ENCODE data around the gene PACSIN1.

PACSIN1 gene

DNA sequence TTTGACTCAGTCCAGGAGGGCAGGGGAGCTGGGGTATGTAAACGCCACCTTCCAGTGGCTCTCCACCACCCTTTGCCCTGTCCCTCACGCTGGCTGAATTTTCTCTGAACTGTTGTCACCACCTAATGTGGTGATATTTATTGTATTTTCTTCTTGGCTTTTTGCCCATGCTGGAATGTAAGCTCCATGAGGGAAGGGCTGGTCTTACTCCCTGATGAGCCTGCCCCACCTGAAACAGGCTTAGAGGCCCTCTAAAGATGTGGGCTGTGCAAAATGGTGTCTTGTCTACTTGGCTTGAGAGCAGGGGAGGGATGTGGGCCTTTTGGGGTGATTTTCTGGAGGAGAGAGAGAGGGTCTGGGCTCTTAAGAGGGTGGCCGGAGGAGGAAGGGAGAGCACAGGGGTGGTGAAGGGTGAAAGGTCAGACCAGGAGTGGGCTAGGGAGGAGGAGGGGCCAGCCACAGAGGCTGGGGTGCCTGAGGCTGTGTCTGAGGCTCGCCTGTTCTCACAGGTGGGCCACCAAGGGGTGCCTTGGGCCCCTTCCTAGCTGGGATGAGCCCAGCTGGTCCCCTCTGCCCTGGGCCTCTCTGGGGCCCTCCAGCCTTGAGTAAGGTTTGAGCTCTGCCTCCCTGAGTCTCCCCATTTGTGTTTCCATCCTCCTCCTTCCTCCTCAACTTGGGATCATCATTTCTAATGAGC, 52.9 kb downstream of the PACSIN1 start:
- TF ChIP-seq, protein P1, sequence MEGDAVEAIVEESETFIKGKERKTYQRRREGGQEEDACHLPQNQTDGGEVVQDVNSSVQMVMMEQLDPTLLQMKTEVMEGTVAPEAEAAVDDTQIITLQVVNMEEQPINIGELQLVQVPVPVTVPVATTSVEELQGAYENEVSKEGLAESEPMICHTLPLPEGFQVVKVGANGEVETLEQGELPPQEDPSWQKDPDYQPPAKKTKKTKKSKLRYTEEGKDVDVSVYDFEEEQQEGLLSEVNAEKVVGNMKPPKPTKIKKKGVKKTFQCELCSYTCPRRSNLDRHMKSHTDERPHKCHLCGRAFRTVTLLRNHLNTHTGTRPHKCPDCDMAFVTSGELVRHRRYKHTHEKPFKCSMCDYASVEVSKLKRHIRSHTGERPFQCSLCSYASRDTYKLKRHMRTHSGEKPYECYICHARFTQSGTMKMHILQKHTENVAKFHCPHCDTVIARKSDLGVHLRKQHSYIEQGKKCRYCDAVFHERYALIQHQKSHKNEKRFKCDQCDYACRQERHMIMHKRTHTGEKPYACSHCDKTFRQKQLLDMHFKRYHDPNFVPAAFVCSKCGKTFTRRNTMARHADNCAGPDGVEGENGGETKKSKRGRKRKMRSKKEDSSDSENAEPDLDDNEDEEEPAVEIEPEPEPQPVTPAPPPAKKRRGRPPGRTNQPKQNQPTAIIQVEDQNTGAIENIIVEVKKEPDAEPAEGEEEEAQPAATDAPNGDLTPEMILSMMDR (IDR thresholded peaks at IDR 0.05; ENCODE audit: unreplicated experiment in 3 of 3) = no peak
- H3K4me3 Mint-ChIP-seq = no peak overlapping the region
- no peak overlapping the region for H3K27ac Mint-ChIP-seq
- no peaks in the 10 kb centered on the region for H3K36me3 Mint-ChIP-seq (ENCODE audit: low read depth)
- H3K9me3 Mint-ChIP-seq = no peaks in the 10 kb centered on the region
- peaks cover 11% of the 10 kb centered on the region for H3K27me3 Mint-ChIP-seq (ENCODE audit: low read depth)
- H3K4me1 Mint-ChIP-seq = peaks cover 14% of the 10 kb centered on the region

GRCh38 chr6:34519971-34520644, 54.2 kb downstream of the PACSIN1 start:
- H3K4me1 Mint-ChIP-seq = peaks cover 15% of the 10 kb centered on the region
- TF ChIP-seq, protein P1 (IDR thresholded peaks at IDR 0.05; ENCODE audit: unreplicated experiment in 3 of 3) = no peak
- H3K4me3 Mint-ChIP-seq = no peak overlapping the region
- no peaks in the 10 kb centered on the region for H3K36me3 Mint-ChIP-seq (ENCODE audit: low read depth)
- H3K27ac Mint-ChIP-seq = no peak overlapping the region
- H3K9me3 Mint-ChIP-seq = no peaks in the 10 kb centered on the region
- H3K27me3 Mint-ChIP-seq (ENCODE audit: low read depth) = peaks cover 11% of the 10 kb centered on the region

DNA sequence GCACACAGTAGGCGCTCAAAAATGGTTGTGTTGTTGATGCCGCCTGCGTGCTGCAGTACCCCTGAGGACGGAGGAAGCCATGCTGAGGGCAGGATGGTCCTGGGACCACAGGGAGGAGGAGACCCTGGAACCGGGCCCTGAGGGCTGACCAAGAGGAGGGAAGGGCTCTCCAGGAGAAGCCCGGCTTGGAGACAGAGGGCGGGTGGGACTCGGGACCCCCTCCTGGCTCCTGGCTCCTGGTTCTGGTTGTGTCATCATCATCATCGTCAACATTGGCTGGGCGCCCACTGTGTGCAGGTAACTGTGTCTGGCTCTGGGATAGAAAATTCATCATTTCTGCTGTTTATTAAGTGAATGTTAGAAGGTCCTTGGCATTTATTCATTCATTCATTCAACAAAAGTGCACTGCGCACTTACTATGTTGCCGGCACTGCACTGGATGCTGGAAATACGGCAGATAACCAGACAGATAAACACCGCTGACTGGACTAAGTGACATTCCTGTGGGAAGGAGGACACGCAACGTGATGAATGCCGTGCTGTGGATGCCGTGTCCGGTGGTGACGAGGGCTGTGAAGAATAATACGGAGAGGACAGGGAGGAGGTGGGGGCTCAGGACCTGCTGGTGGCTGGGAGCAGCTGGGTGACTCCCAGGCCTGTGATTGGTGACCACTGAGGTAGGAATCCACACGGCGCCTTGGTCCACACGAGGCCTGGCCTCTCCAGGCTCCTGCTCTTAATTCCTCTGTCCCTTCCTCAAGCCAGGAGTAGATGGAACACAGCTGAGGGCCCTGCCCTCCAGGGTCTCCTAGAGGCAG, 55.0 kb downstream of the PACSIN1 start:
- peaks cover 11% of the 10 kb centered on the region for H3K27me3 Mint-ChIP-seq (ENCODE audit: low read depth)
- H3K36me3 Mint-ChIP-seq (ENCODE audit: low read depth) = no peaks in the 10 kb centered on the region
- H3K4me3 Mint-ChIP-seq = no peak overlapping the region
- peaks cover 17% of the 10 kb centered on the region for H3K4me1 Mint-ChIP-seq
- TF ChIP-seq, protein P1 (IDR thresholded peaks at IDR 0.05; ENCODE audit: unreplicated experiment in 3 of 3) = no peak
- no peaks in the 10 kb centered on the region for H3K9me3 Mint-ChIP-seq
- H3K27ac Mint-ChIP-seq = no peak overlapping the region

GRCh38 chr6:34521463-34522285, 55.8 kb downstream of the PACSIN1 start:
- TF ChIP-seq, protein P1 (IDR thresholded peaks at IDR 0.05; ENCODE audit: unreplicated experiment in 3 of 3) = no peak
- Mint-ChIP-seq H3K4me1 (peaks cover 18% of the 10 kb centered on the region), H3K4me3 (no peak overlapping the region)

GRCh38 chr6:34522761-34523160, 56.9 kb downstream of the PACSIN1 start:
- Mint-ChIP-seq H3K4me3 (no peak overlapping the region), H3K36me3 (ENCODE audit: low read depth) (no peaks in the 10 kb centered on the region), H3K9me3 (no peaks in the 10 kb centered on the region), H3K4me1 (peaks cover 24% of the 10 kb centered on the region), H3K27me3 (ENCODE audit: low read depth) (peaks cover 4% of the 10 kb centered on the region), H3K27ac (no peak overlapping the region)
- TF ChIP-seq, protein P1 (IDR thresholded peaks at IDR 0.05; ENCODE audit: unreplicated experiment in 3 of 3) = no peak

More at GRCh38 chr6:34521463-34522285, 55.8 kb downstream of the PACSIN1 start:
- Mint-ChIP-seq H3K36me3 (ENCODE audit: low read depth) (no peaks in the 10 kb centered on the region), H3K9me3 (no peaks in the 10 kb centered on the region), H3K27ac (no peak overlapping the region), H3K27me3 (ENCODE audit: low read depth) (peaks cover 11% of the 10 kb centered on the region)
